Loucy (cell line): ENCODE results near the gene ATP9A.

Experiments
- EZH2phosphoT487 ChIP-seq: fragments of 200-600 bp; IDR thresholded peaks from 2 replicates; pipeline ENCODE4 v1.6.1; 2018; ENCODE audit warnings: antibody characterized with exemption, mild to moderate bottlenecking, moderate library complexity, borderline replicate concordance
- TF ChIP-seq, protein P1 (sequence below): fragments of 200-600 bp; sonication (generic); conservative IDR thresholded peaks from 2 replicates; pipeline ENCODE4 v1.5.1; 2014; ENCODE audit warnings: mild to moderate bottlenecking, antibody characterized with exemption, low read length

DNA sequence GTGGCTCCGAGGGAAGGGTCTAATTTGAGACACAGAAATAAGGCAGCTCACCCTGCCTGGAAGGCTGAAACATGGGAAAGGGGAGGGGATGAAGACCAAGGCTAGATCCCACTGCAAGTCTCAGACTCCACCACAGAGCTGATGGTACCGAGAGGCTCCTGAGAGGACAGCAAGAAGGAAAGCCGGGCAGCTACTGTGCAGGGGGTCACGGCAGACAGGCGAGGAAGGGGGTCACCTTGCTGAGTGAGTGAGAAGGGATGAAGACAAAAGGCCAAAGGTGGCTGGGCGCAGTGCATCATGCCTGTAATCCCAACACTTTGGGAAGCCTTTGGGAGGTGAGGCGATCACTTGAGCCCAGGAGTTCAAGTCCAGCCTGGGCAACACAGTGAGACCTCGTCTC lies 100.7 kb downstream of the ATP9A start:
- TF ChIP-seq, protein P1, sequence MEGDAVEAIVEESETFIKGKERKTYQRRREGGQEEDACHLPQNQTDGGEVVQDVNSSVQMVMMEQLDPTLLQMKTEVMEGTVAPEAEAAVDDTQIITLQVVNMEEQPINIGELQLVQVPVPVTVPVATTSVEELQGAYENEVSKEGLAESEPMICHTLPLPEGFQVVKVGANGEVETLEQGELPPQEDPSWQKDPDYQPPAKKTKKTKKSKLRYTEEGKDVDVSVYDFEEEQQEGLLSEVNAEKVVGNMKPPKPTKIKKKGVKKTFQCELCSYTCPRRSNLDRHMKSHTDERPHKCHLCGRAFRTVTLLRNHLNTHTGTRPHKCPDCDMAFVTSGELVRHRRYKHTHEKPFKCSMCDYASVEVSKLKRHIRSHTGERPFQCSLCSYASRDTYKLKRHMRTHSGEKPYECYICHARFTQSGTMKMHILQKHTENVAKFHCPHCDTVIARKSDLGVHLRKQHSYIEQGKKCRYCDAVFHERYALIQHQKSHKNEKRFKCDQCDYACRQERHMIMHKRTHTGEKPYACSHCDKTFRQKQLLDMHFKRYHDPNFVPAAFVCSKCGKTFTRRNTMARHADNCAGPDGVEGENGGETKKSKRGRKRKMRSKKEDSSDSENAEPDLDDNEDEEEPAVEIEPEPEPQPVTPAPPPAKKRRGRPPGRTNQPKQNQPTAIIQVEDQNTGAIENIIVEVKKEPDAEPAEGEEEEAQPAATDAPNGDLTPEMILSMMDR = no peak
- TF ChIP-seq EZH2phosphoT487 = no peak
